Chondrocyte (in vitro differentiated cells): ENCODE results near the gene CCDC18. TPM values are rescaled to one million over a fixed set of nuclear protein-coding genes. Genes with fewer than 3 reads are reported as not detected.

ENCODE experiments used
- DNase-seq: peaks from one replicate; pipeline ENCODE4 v3.0.0; 2021; ENCODE audit warnings: mixed read lengths, low spot score
- H3K27ac Mint-ChIP-seq: one replicate; pipeline ENCODE4 v1.8.0; 2021; ENCODE audit warnings: mild to moderate bottlenecking, moderate library complexity, mixed read lengths; ENCODE audit not compliant: unreplicated experiment
- H3K27me3 Mint-ChIP-seq: 2 replicates; pipeline ENCODE4 v1.8.0; 2021; ENCODE audit warnings: low read depth, mixed read lengths
- H3K36me3 Mint-ChIP-seq: 2 replicates; pipeline ENCODE4 v1.8.0; 2021; ENCODE audit warnings: low read depth, mixed read lengths
- H3K4me1 Mint-ChIP-seq: 2 replicates; pipeline ENCODE4 v1.8.0; 2021; ENCODE audit warnings: low read depth, mild to moderate bottlenecking, mixed read lengths
- H3K4me3 Mint-ChIP-seq: one replicate; pipeline ENCODE4 v1.8.0; 2021; ENCODE audit warnings: mild to moderate bottlenecking, moderate library complexity, mixed read lengths; ENCODE audit not compliant: unreplicated experiment
- H3K9me3 Mint-ChIP-seq: 2 replicates; pipeline ENCODE4 v1.8.0; 2021; ENCODE audit warnings: low read depth, mixed read lengths
- CTCF ChIP-seq: fragments of 200-600 bp; sonication (generic); IDR thresholded peaks from 2 replicates; pipeline ENCODE4 v1.5.0; 2021; ENCODE audit warnings: antibody characterized with exemption, mild to moderate bottlenecking, moderate library complexity
- total RNA-seq: library from RNA; stranded (reverse); gene quantifications from 3 replicates; pipeline ENCODE4 v1.2.1, GENCODE V29; 2021

The CCDC18 gene
- total RNA-seq, 1 donor from 2014 or later, result 3.6 TPM

DNA sequence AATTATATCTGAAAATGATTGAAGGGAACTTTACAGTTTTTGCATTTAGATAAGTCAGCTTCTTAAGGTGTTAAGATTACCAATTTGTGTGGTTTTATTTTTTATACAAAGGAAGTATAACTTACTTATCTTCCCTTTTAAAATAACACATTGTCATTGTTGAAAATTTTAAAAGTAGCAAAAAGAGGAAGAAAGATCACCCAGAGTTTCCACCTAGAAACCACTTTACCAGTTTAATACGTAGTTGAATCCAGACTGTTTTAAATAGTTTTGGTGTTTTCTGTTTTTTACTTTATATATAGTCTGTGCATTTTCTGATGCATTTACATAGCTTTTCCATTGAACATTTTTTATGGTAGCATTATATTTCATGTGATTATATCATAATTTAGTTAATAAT, 6.1 kb downstream of the CCDC18 start:
- no peaks in the 10 kb centered on the region for H3K4me1 Mint-ChIP-seq
- H3K4me3 Mint-ChIP-seq, result no peak overlapping the region
- H3K27me3 Mint-ChIP-seq, result no peaks in the 10 kb centered on the region
- no peaks in the 10 kb centered on the region for H3K9me3 Mint-ChIP-seq
- H3K27ac Mint-ChIP-seq, result no peak overlapping the region
- DNase-seq, result no peak
- H3K36me3 Mint-ChIP-seq, result peaks cover 1% of the 10 kb centered on the region
- no peak for TF ChIP-seq CTCF

- no peak for TF ChIP-seq CTCF
- Mint-ChIP-seq H3K4me1 (no peaks in the 10 kb centered on the region), H3K4me3 (no peak overlapping the region), H3K9me3 (no peaks in the 10 kb centered on the region), H3K27ac (no peak overlapping the region), H3K27me3 (no peaks in the 10 kb centered on the region), H3K36me3 (peaks cover 1% of the 10 kb centered on the region)
- DNase-seq, result no peak
Measured at GRCh38 chr1:93190432-93190831, 9.9 kb downstream of the CCDC18 start.

DNA sequence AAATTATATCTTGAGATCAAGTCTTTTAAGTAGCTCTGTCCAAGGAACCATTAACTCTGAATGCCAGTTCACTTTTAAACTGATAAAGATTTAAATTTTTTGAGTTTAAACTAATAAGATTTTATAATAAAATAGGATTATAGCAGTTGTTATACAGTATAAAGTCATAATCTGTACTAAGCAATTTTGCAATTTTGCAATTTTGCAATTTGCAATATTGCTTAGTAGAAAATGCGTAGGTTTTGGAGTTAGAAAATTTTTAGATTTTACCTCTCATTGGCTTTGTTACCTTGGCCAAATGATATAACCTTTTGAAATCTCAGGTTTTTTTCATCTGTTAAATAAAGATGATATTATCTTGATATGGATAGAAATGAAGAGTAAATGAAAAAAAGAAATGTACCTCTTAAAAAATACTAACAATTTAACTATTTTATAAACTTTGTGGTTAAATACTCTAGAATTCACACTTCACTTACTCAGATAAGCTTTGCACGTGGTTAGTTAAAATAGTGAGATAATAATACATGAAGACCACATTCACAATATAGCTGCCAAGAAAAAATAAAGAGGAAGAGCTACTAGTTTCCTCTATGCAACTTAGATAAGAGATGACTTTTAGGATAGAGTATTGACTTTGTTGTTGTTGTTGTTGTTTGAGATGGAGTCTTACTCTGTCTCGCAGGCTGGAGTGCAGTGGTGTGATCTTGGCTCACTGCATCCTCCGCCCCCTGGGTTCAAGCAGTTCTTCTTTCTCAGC, 13.9 kb downstream of the CCDC18 start:
- H3K36me3 Mint-ChIP-seq, result peaks cover 2% of the 10 kb centered on the region

DNA sequence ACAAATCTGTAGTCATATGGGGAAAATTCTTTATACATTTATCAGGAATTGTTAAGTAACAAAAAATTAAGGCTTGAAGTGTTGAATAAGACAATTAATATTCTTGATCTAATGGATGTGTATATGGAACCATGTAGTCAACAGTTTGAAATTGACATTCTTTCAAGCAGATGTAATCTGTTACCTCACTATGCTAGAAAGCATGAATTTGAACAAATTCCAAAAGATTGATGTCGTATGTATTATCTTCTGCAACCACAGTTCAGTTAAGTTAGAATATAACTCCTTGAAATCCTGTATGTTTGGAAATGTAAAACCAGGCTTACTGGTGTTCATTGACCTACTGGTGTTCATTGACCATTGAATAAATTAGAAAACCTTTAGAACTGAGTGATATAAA, 16.1 kb downstream of the CCDC18 start:
- Mint-ChIP-seq H3K4me3 (no peak overlapping the region), H3K27ac (no peak overlapping the region), H3K36me3 (peaks cover 2% of the 10 kb centered on the region), H3K4me1 (peaks cover 9% of the 10 kb centered on the region), H3K27me3 (no peaks in the 10 kb centered on the region), H3K9me3 (peaks cover 3% of the 10 kb centered on the region)
- no peak for TF ChIP-seq CTCF
- no peak for DNase-seq

More for the DNA sequence above, 13.9 kb downstream of the CCDC18 start:
- DNase-seq, result no peak
- Mint-ChIP-seq H3K4me1 (peaks cover 9% of the 10 kb centered on the region), H3K27ac (no peak overlapping the region), H3K27me3 (no peaks in the 10 kb centered on the region), H3K9me3 (peaks cover 3% of the 10 kb centered on the region), H3K4me3 (no peak overlapping the region)
- TF ChIP-seq CTCF, result no peak

GRCh38 chr1:93199150-93199549, 18.6 kb downstream of the CCDC18 start:
- Mint-ChIP-seq H3K27ac (no peak overlapping the region), H3K4me1 (peaks cover 9% of the 10 kb centered on the region), H3K9me3 (peaks cover 3% of the 10 kb centered on the region), H3K36me3 (peaks cover 2% of the 10 kb centered on the region), H3K4me3 (no peak overlapping the region), H3K27me3 (no peaks in the 10 kb centered on the region)
- no peak for DNase-seq
- TF ChIP-seq CTCF, result no peak
